Suprapubic skin (tissue), 4 donors: ENCODE results near the gene GNB1L. TPM values are rescaled to one million over a fixed set of nuclear protein-coding genes. Genes with fewer than 3 reads are reported as not detected.

ENCODE experiments used
- DNase-seq, 2 donors: peaks; one replicate each; pipeline ENCODE4 v3.0.0-alpha.2; 2019; ENCODE audit warnings: low spot score in 2 of 2
- H3K27ac ChIP-seq: fragments of 200-600 bp; sonication (generic); one replicate; pipeline ENCODE4 v1.5.1; 2019
- H3K27me3 ChIP-seq: fragments of 200-600 bp; sonication (generic); one replicate; pipeline ENCODE4 v1.5.1; 2019
- H3K36me3 ChIP-seq: fragments of 200-600 bp; sonication (generic); one replicate; pipeline ENCODE4 v1.5.1; 2019
- H3K4me1 ChIP-seq: fragments of 200-600 bp; sonication (generic); one replicate; pipeline ENCODE4 v1.5.1; 2019
- H3K4me3 ChIP-seq: fragments of 200-600 bp; sonication (generic); one replicate; pipeline ENCODE4 v1.5.1; 2019; ENCODE audit warnings: mild to moderate bottlenecking
- H3K9me3 ChIP-seq: fragments of 200-600 bp; sonication (generic); one replicate; pipeline ENCODE4 v1.5.1; 2019
- CTCF ChIP-seq, 2 donors: fragments of 200-600 bp in 1 of 2; fragments of 450-650 bp in 1 of 2; sonication (generic) in 1 of 2; IDR thresholded peaks; one replicate each; pipeline ENCODE4 v1.5.1; 2016 to 2019; ENCODE audit warnings: antibody characterized with exemption in 2 of 2, mild to moderate bottlenecking in 1 of 2, moderate library complexity in 1 of 2
- EP300 ChIP-seq: sonication (generic); formaldehyde crosslinking; IDR thresholded peaks from one replicate; pipeline ENCODE4 v1.6.1; 2017; ENCODE audit warnings: antibody characterized with exemption
- POLR2A ChIP-seq, 2 donors: fragments of 450-650 bp; IDR thresholded peaks; one replicate each; pipeline ENCODE4 v1.6.1; 2017; ENCODE audit warnings: antibody characterized with exemption in 2 of 2, mild to moderate bottlenecking in 2 of 2, moderate library complexity in 2 of 2
- POLR2AphosphoS5 ChIP-seq, 3 donors: sonication (generic); formaldehyde crosslinking; IDR thresholded peaks; one replicate each; pipeline ENCODE4 v1.6.1; 2017; ENCODE audit warnings: antibody characterized with exemption in 3 of 3
- WGBS: methylation state at CpG from one replicate; pipeline ENCODE4 v1.1.5; 2018; 5-methylcytosine and 5-hydroxymethylcytosine counted together
- total RNA-seq, 4 donors: library from RNA; depleted of rRNA; stranded (reverse); fragments of >200 nt; gene quantifications; one replicate each; pipeline ENCODE4 v1.1.0, GENCODE V29; 2016

The GNB1L gene
- total RNA-seq, 4 donors from 2014 or later: 6.3 to 14.6 (median 10.9) TPM

GRCh38 chr22:19879246-19879570 lies 24.5 kb upstream of the GNB1L start:
- Histone ChIP-seq H3K9me3 (no peaks in the 10 kb centered on the region), H3K27me3 (no peaks in the 10 kb centered on the region), H3K27ac (no peak overlapping the region), H3K4me3 (no peak overlapping the region), H3K36me3 (no peaks in the 10 kb centered on the region), H3K4me1 (peaks cover 40% of the 10 kb centered on the region)
- WGBS: 74% methylated on average over 13 of the region's 13 CpGs
- TF ChIP-seq EP300: no peak
- TF ChIP-seq POLR2AphosphoS5 (IDR thresholded peaks at IDR 0.05): no peak
- TF ChIP-seq CTCF (IDR thresholded peaks at IDR 0.05): no peak
- no peak for TF ChIP-seq POLR2A (IDR thresholded peaks at IDR 0.05)
- DNase-seq: peak; percentile 49 to 69

GRCh38 chr22:19878461-19879245 lies 24.0 kb upstream of the GNB1L start:
- no peaks in the 10 kb centered on the region for H3K27me3 ChIP-seq
- H3K4me1 ChIP-seq: peaks cover 45% of the 10 kb centered on the region
- TF ChIP-seq POLR2A (IDR thresholded peaks at IDR 0.05): no peak
- no peak overlapping the region for H3K27ac ChIP-seq
- H3K4me3 ChIP-seq: no peak overlapping the region
- peak; percentile 56 to 64 for DNase-seq
- no peaks in the 10 kb centered on the region for H3K36me3 ChIP-seq
- H3K9me3 ChIP-seq: no peaks in the 10 kb centered on the region
- 83% methylated on average over 13 of the region's 16 CpGs for WGBS

- H3K4me3 ChIP-seq: no peak overlapping the region
- WGBS: 89% methylated on average over 8 of the region's 20 CpGs
- no peak for TF ChIP-seq CTCF (IDR thresholded peaks at IDR 0.05)
- no peaks in the 10 kb centered on the region for H3K36me3 ChIP-seq
- peaks cover 54% of the 10 kb centered on the region for H3K4me1 ChIP-seq
- DNase-seq: peak; percentile 61 to 64
- H3K27ac ChIP-seq: no peak overlapping the region
- H3K27me3 ChIP-seq: no peaks in the 10 kb centered on the region
- H3K9me3 ChIP-seq: no peaks in the 10 kb centered on the region
Measured at GRCh38 chr22:19877626-19878339, 23.1 kb upstream of the GNB1L start.

GRCh38 chr22:19876941-19877625 lies 22.4 kb upstream of the GNB1L start:
- Histone ChIP-seq H3K9me3 (no peaks in the 10 kb centered on the region), H3K27ac (no peak overlapping the region), H3K4me3 (no peak overlapping the region), H3K36me3 (no peaks in the 10 kb centered on the region), H3K4me1 (peaks cover 55% of the 10 kb centered on the region), H3K27me3 (no peaks in the 10 kb centered on the region)
- 92% methylated on average over 10 of the region's 18 CpGs for WGBS
- TF ChIP-seq POLR2A (IDR thresholded peaks at IDR 0.05) (no peak), EP300 (no peak), POLR2AphosphoS5 (IDR thresholded peaks at IDR 0.05) (no peak), CTCF (IDR thresholded peaks at IDR 0.05) (no peak)
- DNase-seq: peak; percentile 61 to 70

GRCh38 chr22:19876314-19876940 lies 21.8 kb upstream of the GNB1L start:
- no peaks in the 10 kb centered on the region for H3K27me3 ChIP-seq
- peak; percentile 59 to 69 for DNase-seq
- no peaks in the 10 kb centered on the region for H3K9me3 ChIP-seq
- TF ChIP-seq EP300 (no peak), POLR2A (IDR thresholded peaks at IDR 0.05) (no peak), POLR2AphosphoS5 (IDR thresholded peaks at IDR 0.05) (no peak), CTCF (IDR thresholded peaks at IDR 0.05) (no peak)
- peaks cover 49% of the 10 kb centered on the region for H3K4me1 ChIP-seq
- no peaks in the 10 kb centered on the region for H3K36me3 ChIP-seq
- H3K27ac ChIP-seq: no peak overlapping the region
- no CpG with 5 or more reads among the region's 21 CpGs for WGBS
- H3K4me3 ChIP-seq: no peak overlapping the region
